Endothelial cell of umbilical vein (primary cell): Measurements from ENCODE around the gene JAKMIP1.

Experiments
- EZH2 ChIP-seq: IDR thresholded peaks from 2 replicates; pipeline ENCODE4 v1.6.1; 2012; ENCODE audit warnings: borderline replicate concordance, low read depth, mild to moderate bottlenecking, moderate library complexity, low read length, inconsistent platforms; ENCODE audit not compliant: severe bottlenecking
- POLR2A ChIP-seq: IDR thresholded peaks from 2 replicates; pipeline ENCODE4 v1.6.1; 2012; ENCODE audit warnings: low read depth, mild to moderate bottlenecking, control low read depth, low read length
- TF ChIP-seq, protein P1 (sequence below), 2 donors: IDR thresholded peaks; 1 replicate in 1 of 2; 2 replicates in 1 of 2; pipeline ENCODE4 v1.5.1; 2011; ENCODE audit warnings: low read length in 2 of 2, mild to moderate bottlenecking in 2 of 2, moderate library complexity in 2 of 2, control low read depth in 1 of 2, inconsistent platforms in 1 of 2, low read depth in 1 of 2; ENCODE audit not compliant: insufficient read depth in 1 of 2; ENCODE audit errors: extremely low read depth in 1 of 2
- TF ChIP-seq, protein P2 (sequence below): IDR thresholded peaks from 2 replicates; pipeline ENCODE4 v1.6.1; 2011; ENCODE audit not compliant: insufficient read depth, insufficient read length

DNA sequence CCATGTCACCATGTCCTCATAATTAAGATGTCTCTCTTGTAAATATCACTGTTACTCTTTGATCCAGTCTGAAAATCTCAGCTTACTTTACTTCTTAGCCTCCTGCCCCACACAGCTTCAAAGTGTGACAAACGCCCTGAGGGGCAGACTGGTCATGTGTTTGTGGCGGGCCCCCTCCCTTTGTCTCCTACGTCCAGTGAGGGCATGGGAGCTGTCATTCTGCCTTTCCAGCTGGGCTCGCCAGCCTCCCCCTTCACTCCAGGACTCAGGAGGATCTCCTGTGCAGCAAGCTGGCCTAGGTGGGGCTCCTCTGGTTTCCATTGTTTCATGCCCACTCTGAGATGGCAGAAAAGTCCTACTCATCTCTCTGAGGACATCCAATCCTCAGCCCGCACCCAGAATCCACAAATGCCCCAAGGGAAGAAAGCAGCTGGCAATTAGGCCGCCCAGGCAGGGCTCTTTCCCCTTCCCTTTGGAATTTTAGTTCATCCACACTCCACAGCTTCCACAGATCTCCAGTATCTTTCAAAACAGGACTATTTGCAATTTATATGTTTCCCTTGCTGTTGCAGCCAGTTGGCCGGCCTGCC lies 95.7 kb downstream of the JAKMIP1 start:
- TF ChIP-seq POLR2A (no peak), EZH2 (no peak)
- TF ChIP-seq, protein P1, sequence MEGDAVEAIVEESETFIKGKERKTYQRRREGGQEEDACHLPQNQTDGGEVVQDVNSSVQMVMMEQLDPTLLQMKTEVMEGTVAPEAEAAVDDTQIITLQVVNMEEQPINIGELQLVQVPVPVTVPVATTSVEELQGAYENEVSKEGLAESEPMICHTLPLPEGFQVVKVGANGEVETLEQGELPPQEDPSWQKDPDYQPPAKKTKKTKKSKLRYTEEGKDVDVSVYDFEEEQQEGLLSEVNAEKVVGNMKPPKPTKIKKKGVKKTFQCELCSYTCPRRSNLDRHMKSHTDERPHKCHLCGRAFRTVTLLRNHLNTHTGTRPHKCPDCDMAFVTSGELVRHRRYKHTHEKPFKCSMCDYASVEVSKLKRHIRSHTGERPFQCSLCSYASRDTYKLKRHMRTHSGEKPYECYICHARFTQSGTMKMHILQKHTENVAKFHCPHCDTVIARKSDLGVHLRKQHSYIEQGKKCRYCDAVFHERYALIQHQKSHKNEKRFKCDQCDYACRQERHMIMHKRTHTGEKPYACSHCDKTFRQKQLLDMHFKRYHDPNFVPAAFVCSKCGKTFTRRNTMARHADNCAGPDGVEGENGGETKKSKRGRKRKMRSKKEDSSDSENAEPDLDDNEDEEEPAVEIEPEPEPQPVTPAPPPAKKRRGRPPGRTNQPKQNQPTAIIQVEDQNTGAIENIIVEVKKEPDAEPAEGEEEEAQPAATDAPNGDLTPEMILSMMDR (IDR thresholded peaks at IDR 0.05; ENCODE audit: extremely low read depth in 1 of 2, insufficient read depth in 1 of 2, low read depth in 1 of 2, low read length in 2 of 2): no peak
- TF ChIP-seq, protein P2, sequence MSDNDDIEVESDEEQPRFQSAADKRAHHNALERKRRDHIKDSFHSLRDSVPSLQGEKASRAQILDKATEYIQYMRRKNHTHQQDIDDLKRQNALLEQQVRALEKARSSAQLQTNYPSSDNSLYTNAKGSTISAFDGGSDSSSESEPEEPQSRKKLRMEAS: no peak
